Stimulated activated CD4-positive, alpha-beta T cell treated with anti-CD3 and anti-CD28 coated beads, TNF-alpha, amount 100 ng/mL, for 1 hour (primary cell): ENCODE measurements around the gene ARHGAP29.
"Not testable (repeated sequence)": the region's sequence is repeated elsewhere in the genome, so short reads cannot be mapped to it uniquely, and the experiment has no call there.

Source experiments
- DNase-seq, 3 donors: peaks; one replicate each; pipeline ENCODE4 v3.0.0-alpha.2; 2020; ENCODE audit warnings: low read depth in 3 of 3, low spot score in 1 of 3

The ARHGAP29 gene

GRCh38 chr1:94183197-94183815, 54.1 kb downstream of the ARHGAP29 start:
- DNase-seq: no peak

DNA sequence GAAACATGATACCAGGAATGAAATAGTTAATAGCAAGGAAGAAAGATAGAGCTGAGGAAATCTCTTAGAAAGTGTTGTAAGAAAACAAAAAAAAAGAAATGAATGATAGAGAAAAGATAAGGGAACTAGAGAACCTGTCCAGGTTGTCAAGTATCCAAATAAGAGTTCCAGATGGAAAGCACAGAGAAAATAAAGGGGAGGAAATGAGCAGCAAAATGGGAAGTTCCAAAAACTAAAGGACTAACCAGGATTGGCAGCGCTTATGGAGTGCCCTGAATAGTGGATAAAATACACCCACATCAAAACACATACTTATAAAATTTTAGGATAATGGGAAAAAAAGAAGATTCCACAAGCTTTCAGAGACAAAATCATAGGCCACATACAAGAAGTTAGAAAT, 55.2 kb downstream of the ARHGAP29 start:
- no peak for DNase-seq

GRCh38 chr1:94180650-94181049, 56.7 kb downstream of the ARHGAP29 start:
- no peak for DNase-seq

- no peak for DNase-seq
Measured at GRCh38 chr1:94178901-94179300, 58.5 kb downstream of the ARHGAP29 start.

- DNase-seq: no peak
Measured at GRCh38 chr1:94169126-94169525, 68.3 kb downstream of the ARHGAP29 start.

GRCh38 chr1:94165843-94166242, 71.5 kb downstream of the ARHGAP29 start:
- no peak for DNase-seq

DNA sequence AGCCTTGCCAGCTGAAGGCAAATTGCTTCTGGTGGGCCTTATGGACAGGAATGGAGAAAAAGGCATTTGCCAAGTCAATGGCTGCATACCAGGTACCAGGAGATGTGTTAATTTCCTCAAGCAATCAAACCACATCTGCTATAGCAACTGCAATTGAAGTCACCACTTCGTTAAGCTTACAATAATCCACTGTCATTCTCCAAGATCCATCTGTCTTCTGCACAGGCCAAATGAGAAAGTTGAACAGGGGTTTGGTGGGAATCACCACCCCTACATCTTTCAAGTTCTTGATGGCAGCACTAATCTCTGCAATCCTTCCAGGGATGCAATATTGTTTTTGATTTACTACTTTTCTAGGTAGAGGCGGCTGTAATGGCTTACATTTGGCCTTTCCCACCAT, 72.5 kb downstream of the ARHGAP29 start:
- DNase-seq: not testable (repeated sequence)

DNA sequence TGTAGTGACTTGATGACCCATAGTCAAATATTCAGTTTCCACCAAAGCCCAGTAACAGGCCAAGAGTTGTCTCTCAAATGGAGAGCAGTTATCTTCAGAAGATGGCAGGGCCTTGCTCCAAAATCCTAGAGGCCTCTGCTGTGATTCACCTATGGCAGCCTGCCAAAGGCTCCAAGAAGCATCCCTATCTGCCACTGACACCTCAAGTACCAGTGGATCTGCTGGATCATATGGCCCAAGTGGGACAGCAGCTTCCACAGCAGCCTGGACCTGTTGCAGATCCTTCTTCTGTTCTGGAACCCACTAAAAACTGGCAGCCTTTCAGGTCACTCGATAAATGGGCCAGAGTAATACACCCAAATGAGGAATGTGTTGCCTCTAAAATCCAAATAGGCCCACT, 73.3 kb downstream of the ARHGAP29 start:
- not testable (repeated sequence) for DNase-seq

DNA sequence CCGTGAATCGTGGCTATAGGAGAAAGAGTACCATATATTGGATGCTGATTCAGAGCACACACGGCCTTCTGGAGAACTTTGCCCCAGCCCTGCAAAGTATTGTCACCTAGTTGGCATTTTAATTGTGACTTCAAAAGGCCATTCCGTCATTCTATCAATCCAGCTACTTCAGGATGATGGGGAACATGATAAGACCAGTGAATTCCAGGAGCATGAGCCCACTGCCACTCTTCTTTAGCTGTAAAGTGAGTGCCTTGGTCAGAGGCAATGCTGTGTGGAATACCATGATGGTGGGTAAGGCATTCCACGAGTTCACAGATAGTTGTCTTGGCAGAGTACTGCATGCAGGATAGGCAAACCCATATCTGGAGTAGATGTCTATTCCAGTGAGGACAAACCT, 74.1 kb downstream of the ARHGAP29 start:
- DNase-seq: not testable (repeated sequence)

- DNase-seq: no peak
Measured at GRCh38 chr1:94160811-94161210, 76.6 kb downstream of the ARHGAP29 start.

DNA sequence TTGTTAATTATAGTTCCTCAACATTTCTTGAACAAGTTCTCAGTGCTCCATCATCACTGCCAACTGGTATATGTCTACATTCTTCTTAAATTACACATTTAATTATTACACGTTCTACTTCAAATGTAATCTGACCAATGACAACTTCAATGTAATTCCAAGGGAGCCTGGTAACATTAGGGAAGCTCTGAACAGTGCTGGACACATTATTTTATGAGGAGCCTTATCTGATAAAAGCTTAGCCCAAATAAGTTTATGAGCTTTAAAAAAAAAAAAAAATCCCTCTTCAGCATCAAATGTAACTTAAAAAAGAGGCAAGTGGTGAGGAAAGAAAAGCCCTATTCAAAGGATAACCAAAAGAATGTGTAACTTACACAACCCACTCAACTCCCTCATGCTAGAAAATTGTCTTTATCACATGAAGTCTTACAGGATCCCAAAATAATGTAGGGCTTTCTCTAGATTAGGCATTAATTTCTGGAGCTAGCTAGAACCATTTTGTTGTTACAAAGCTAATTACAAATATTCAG, 81.2 kb downstream of the ARHGAP29 start:
- no peak for DNase-seq

DNA sequence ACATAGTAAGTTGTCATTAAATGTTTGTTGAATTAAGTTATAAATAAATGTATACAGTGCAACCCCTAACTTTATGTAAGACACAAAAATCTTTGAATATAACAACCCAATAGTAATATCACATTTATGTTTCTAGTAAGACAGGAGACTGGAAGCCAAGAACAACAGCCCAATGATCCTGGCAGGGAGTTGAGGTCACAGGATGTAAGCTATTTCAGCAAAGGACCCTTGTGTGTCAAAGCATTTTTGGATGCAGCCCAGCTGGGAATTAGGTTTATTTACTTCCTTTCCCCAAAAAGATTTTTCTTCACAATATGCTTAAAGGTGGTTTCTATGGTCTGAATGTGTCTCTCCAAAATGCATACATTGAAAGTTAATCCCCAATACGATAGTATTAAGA, 82.4 kb downstream of the ARHGAP29 start:
- no peak for DNase-seq

DNA sequence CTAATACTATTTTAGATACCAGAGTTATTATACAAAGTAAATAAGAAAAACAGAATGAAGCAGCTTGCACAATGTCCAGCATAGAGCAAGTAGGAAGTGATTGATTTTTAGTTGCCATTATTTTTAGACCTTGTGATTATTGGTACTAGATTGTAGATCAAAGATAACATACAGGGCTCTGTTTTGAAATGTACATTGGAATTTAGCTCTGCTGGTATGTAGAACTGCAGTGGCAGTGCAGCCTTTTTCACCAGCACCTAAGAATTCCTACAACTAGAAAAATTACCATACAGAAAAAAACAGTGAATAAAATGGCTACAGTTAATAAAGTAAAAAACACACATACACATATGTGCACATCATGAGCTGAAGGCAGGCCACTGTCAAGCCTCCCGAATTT, 84.3 kb downstream of the ARHGAP29 start:
- no peak for DNase-seq

DNA sequence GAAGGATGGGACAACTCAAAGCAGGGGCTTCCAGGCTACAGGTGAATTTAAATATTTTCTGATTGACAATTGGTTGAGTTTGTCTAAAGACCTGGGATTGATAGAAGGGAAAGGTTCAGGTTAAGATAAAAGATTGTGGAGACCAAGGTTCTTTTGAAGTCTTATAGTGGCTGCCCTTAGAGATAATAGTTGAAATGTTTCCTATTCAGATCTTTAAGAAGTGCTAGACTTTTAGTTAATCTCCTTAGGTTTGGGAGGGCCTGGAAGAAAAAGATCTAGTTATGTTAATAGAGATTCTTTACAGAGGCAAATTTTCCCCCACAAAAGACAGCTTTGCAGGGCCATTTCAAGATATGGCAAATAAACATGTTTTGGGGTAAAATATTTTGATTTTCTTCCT, 88.2 kb downstream of the ARHGAP29 start:
- not testable (repeated sequence) for DNase-seq

GRCh38 chr1:94146273-94146672, 91.1 kb downstream of the ARHGAP29 start:
- no peak for DNase-seq

- DNase-seq: no peak
Measured at GRCh38 chr1:94144836-94145235, 92.5 kb downstream of the ARHGAP29 start.

GRCh38 chr1:94143809-94144176, 93.6 kb downstream of the ARHGAP29 start:
- DNase-seq: no peak

DNA sequence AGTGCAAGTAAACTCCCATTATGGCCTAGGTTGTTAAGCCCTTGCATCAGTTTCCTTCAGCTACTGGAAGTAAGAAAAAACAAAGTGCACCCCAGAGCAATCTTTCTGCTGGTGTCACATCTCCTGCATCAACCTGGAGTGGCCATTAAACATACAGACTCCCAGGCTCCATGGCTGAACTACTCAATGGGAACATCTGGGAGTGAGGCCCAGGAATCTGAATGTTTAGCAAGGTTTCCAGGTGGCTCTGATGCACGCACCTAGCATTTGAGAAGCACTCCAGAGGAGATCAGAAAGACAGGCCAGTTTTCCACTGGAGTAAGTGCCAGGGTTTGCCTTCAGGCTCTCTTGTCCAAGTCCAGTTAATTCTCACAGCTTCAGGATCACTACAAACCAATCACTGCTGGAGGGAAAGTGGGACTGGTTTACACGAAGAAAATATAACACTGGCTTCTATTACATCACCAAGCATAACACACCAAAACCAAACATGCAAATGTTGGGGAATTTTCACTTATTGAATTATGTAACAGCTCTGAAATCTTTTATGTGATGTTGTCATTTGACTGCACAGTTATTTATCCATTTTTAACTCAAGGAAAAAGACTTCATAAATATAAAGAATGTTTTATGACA, 94.1 kb downstream of the ARHGAP29 start:
- DNase-seq: no peak

DNA sequence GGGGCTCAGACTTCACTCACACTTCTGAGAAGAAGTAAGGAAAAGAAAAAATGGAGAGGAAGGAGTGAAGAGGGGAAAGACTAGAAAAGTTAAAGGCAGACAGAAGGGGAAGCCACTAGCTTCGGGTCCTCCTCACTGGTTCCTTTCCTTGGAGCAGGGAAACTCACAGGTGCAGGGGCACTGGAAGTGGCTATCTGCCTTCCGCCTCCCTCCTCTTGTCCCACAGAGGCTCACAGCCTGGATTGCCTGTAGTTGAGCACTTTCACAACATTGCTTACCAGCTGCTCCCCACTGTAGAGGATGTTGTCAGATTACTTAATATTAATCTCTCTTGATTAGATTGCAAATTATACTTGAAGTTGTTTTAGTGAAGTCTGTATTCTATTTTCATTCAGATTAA, 94.8 kb downstream of the ARHGAP29 start:
- DNase-seq: no peak

- no peak for DNase-seq
Measured at GRCh38 chr1:94142022-94142421, 95.4 kb downstream of the ARHGAP29 start.

- DNase-seq: no peak
Measured at GRCh38 chr1:94132111-94132510, 105.3 kb downstream of the ARHGAP29 start.

GRCh38 chr1:94130851-94131595, 106.4 kb downstream of the ARHGAP29 start:
- DNase-seq: no peak
